Omental fat pad (tissue), 4 donors: ENCODE data around the gene LSM4. TPM values are rescaled to one million over a fixed set of nuclear protein-coding genes. Genes with fewer than 3 reads are reported as not detected.

Source experiments
- ATAC-seq: fragments of 150-250 bp; one replicate; pipeline ENCODE4 v1.9.1; 2016; ENCODE audit warnings: mild to moderate bottlenecking, moderate library complexity; ENCODE audit not compliant: low FRiP score
- DNase-seq: peaks from one replicate; pipeline ENCODE4 v3.0.0-alpha.2; 2019; ENCODE audit warnings: low spot score
- total RNA-seq, 4 donors: library from RNA; depleted of rRNA; stranded (reverse); fragments of >200 nt; gene quantifications; one replicate each; pipeline ENCODE4 v1.1.0, GENCODE V29; 2016
- TF ChIP-seq, protein P1 (sequence below), 3 donors: fragments of 450-650 bp; IDR thresholded peaks; one replicate each; pipeline ENCODE4 v1.5.1; 2016 to 2017; ENCODE audit warnings: antibody characterized with exemption in 3 of 3, mild to moderate bottlenecking in 3 of 3, moderate library complexity in 2 of 3

The LSM4 gene
- total RNA-seq, 4 donors from 2014 or later: 58.6 to 140 (median 93.1) TPM

DNA sequence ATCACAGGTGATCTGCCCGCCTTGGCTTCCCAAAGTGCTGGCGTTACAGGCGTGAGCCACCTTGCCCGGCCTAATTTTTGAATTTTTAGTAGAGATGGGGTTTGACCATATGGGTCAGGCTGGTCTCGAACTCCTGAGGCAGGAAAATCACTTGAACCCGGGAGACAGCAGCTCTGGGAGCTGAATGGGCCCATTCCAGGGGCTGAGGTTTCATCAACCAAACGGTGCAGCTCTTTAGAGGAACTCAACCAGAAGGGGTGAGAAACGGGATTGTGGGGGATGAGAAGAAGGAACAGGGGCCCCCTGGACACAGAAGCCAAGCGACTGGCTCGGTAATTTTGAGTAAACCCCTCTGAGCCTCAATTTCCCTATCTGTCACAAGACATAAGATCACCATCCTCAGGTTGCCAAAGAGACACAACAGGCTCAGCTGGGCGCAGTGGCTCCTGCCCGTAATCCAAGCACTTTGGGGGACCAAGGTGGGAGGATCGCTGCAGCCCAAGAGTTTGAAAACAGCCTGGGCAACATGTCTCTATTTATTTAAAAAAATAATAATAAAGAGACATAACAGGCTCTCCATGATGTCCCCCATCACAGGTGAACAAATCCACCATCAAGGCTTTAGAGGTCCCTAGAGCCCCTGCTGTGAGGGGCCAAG is 49.2 kb downstream of the LSM4 start:
- TF ChIP-seq, protein P1, sequence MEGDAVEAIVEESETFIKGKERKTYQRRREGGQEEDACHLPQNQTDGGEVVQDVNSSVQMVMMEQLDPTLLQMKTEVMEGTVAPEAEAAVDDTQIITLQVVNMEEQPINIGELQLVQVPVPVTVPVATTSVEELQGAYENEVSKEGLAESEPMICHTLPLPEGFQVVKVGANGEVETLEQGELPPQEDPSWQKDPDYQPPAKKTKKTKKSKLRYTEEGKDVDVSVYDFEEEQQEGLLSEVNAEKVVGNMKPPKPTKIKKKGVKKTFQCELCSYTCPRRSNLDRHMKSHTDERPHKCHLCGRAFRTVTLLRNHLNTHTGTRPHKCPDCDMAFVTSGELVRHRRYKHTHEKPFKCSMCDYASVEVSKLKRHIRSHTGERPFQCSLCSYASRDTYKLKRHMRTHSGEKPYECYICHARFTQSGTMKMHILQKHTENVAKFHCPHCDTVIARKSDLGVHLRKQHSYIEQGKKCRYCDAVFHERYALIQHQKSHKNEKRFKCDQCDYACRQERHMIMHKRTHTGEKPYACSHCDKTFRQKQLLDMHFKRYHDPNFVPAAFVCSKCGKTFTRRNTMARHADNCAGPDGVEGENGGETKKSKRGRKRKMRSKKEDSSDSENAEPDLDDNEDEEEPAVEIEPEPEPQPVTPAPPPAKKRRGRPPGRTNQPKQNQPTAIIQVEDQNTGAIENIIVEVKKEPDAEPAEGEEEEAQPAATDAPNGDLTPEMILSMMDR (IDR thresholded peaks at IDR 0.05): no peak
- DNase-seq (no peak), ATAC-seq (no peak)

DNA sequence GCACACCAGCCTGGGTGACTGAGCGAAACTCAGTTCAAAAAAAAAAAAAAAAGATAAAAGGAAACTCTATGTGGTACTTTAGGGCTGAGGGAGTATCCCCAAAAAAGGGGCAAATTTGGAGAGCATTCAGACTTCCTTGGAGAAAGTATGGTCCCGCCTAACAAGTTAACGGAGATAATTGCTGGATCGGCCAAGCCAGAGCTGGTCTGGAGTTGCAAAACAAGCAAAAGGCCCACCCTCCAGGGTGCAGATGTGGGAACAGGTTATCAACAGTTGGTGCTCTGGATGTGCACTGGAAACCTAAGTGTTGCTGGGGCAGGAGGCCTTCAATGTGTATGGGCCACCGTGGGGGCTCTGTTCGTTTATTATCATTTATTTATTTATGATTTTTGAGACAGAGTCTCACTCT is 51.4 kb downstream of the LSM4 start:
- TF ChIP-seq, protein P1 (IDR thresholded peaks at IDR 0.05): no peak
- ATAC-seq (no peak), DNase-seq (no peak)

DNA sequence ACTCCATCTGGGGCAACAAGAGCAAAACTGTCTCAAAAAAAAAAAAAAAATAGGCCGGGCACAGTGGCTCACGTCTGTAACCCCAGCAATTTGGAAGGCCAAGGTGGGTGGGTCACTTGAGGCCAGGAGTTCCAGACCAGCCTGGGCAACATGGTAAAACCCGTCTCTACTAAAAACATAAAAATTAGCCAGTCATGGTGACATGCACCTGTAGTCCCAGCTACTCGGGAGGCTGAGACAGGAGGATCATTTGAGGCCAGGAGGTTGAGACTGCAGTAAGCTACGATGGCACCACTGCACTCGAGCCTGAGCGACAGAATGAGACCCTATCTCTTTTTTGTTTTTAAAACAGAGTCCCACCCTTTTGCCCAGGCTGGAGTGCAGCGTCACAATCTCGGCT is 52.5 kb downstream of the LSM4 start:
- ATAC-seq (no peak), DNase-seq (no peak)
- TF ChIP-seq, protein P1 (IDR thresholded peaks at IDR 0.05): no peak

DNA sequence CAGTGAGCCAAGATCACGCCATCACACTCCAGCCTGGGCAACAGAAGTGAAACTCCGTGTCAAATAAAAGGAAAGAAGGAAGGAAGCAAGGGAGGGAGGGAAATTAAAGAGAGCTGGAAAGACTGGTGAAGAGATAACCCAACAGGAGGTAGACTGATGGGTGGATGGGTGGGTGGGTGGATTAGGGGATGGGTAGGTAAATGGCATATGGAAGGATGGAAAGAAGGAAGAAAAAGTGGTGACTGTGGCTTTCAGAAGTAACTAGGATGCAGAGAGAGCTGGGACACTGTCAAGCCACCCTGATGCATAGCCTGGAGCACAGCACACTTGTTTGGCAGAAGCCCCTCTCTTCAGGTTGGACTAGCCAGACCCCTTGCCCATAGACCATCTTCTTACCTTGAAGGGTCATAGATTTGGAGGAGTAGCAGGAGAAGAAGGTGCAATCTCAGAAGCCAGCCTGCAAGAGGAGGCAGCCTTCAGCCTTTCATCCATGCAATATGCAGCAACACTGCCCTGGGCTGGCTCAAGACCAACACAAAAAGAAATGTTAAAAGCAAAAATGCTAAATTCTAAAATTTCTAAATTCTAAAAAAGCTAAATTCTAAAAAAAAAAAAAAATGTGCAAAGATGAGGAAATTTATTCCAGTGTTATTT is 53.7 kb downstream of the LSM4 start:
- TF ChIP-seq, protein P1 (IDR thresholded peaks at IDR 0.05): no peak
- ATAC-seq (no peak), DNase-seq (no peak)

DNA sequence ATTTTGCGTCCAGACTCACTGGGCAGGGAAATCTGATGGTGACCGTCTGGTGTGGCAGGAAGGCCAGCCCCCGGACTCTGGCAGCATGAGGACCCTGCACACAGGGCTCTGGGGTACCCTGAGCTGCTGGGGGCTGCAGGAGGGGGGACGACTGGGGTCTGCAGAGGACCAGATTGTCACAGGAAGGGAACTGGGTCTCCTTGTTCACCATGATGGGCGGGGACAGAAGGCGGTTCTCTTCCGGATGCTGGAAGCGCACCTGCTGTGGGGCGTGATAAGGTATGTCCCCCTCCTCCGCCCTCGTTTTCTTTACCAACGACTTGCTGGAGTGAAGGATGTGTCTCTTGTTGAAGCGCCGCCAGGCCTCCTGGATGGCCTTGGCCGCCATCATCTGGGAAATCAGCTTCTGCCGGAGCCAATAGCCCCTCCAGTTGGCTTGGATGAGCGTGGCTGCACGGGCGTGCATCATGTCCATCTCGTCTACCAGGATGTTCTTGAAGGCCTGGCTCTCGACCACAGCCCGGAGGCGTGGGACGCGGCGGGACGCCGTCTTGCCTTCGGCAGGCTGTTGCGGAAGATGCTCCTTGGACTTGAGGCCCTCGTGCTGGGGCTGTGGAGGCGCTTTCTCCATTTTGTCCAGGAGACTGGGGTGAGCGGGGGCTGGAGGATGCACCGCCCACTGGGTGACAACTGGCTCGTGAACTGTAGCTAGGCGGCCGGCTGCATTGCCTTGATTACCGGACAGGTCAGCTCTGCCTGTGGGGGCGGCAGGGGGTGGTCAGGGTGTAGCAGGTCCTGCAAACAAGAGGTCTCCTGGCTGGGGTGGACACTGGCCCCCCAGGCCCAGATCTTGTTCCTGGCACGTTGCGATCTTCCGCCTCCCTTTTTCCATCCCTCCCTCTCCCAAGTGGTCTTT is 55.8 kb downstream of the LSM4 start:
- ATAC-seq: no peak
- TF ChIP-seq, protein P1 (IDR thresholded peaks at IDR 0.05): no peak
- DNase-seq: no peak

DNA sequence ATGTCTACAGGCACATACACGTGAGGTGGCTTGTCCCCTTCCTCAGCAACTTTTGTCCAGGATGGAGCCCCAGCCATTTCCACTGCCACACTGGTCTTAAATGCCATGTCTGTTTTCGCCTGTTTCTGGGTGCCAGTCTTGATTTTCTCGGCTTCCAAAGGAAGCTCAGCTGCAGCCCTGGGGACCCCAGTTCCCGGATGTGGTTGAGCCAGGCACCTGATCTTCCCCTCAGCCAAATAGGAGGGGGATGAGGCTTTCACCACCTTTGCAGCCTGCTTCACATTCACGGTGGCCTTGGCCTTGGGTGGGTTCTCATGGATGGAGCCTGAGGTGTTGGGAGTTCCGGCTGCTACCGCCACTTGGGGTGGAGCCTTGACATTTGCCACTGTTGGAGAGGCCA is 57.3 kb downstream of the LSM4 start:
- TF ChIP-seq, protein P1 (IDR thresholded peaks at IDR 0.05): no peak
- ATAC-seq: no peak
- no peak for DNase-seq
